Measurements from ENCODE around the gene WIPF3.

Gene WIPF3

GRCh38 chr7:29915481-29916215, 109.3 kb downstream of the WIPF3 start:
- no peak for DNase-seq (ENCODE audit: low read depth)

- DNase-seq (ENCODE audit: low read depth): no peak
Observed at GRCh38 chr7:29917641-29918040, 111.3 kb downstream of the WIPF3 start.

GRCh38 chr7:29918850-29919249, 112.5 kb downstream of the WIPF3 start:
- no peak for DNase-seq (ENCODE audit: low read depth)

- DNase-seq (ENCODE audit: low read depth): no peak
Observed at GRCh38 chr7:29919790-29920189, 113.5 kb downstream of the WIPF3 start.

- no peak for DNase-seq (ENCODE audit: low read depth)
Observed at GRCh38 chr7:29920491-29920890, 114.2 kb downstream of the WIPF3 start.

GRCh38 chr7:29921404-29922010, 115.2 kb downstream of the WIPF3 start:
- DNase-seq (ENCODE audit: low read depth): no peak

GRCh38 chr7:29922921-29923700, 116.8 kb downstream of the WIPF3 start:
- DNase-seq (ENCODE audit: low read depth): no peak

GRCh38 chr7:29924006-29924405, 117.7 kb downstream of the WIPF3 start:
- no peak for DNase-seq (ENCODE audit: low read depth)

- no peak for DNase-seq (ENCODE audit: low read depth)
Observed at GRCh38 chr7:29924684-29925083, 118.4 kb downstream of the WIPF3 start.

GRCh38 chr7:29926216-29926615, 119.9 kb downstream of the WIPF3 start:
- no peak for DNase-seq (ENCODE audit: low read depth)

- no peak for DNase-seq (ENCODE audit: low read depth)
Observed at GRCh38 chr7:29926741-29927140, 120.4 kb downstream of the WIPF3 start.

- no peak for DNase-seq (ENCODE audit: low read depth)
Observed at GRCh38 chr7:29929018-29929807, 122.9 kb downstream of the WIPF3 start.

- no peak for DNase-seq (ENCODE audit: low read depth)
Observed at GRCh38 chr7:29935111-29935510, 128.8 kb downstream of the WIPF3 start.

- DNase-seq (ENCODE audit: low read depth): no peak
Observed at GRCh38 chr7:29937132-29937531, 130.8 kb downstream of the WIPF3 start.

- no peak for DNase-seq (ENCODE audit: low read depth)
Observed at GRCh38 chr7:29940199-29940598, 133.9 kb downstream of the WIPF3 start.

- no peak for DNase-seq (ENCODE audit: low read depth)
Observed at GRCh38 chr7:29945259-29945809, 139.0 kb downstream of the WIPF3 start.

GRCh38 chr7:29946428-29947186, 140.3 kb downstream of the WIPF3 start:
- DNase-seq (ENCODE audit: low read depth): no peak

GRCh38 chr7:29948587-29948986, 142.3 kb downstream of the WIPF3 start:
- no peak for DNase-seq (ENCODE audit: low read depth)

- no peak for DNase-seq (ENCODE audit: low read depth)
Observed at GRCh38 chr7:29950480-29950879, 144.2 kb downstream of the WIPF3 start.

- no peak for DNase-seq (ENCODE audit: low read depth)
Observed at GRCh38 chr7:29951206-29951605, 144.9 kb downstream of the WIPF3 start.

GRCh38 chr7:29953726-29954347, 147.5 kb downstream of the WIPF3 start:
- DNase-seq (ENCODE audit: low read depth): no peak

Measured in GM04503 (cell line).